Testis (tissue), 2 donors: ENCODE results near the gene SLC6A15.

Experiments used
- POLR2A ChIP-seq: fragments of 450-650 bp; IDR thresholded peaks from one replicate; pipeline ENCODE4 v1.6.1; 2017; ENCODE audit warnings: antibody characterized with exemption, mild to moderate bottlenecking, moderate library complexity
- TF ChIP-seq, protein P1 (sequence below), 3 experiments: fragments of 450-650 bp in 2 of 3; fragments of 200-600 bp in 1 of 3; sonication (generic) in 1 of 3; IDR thresholded peaks; one replicate each; pipeline ENCODE4 v1.5.1; 2016 to 2019; ENCODE audit warnings: antibody characterized with exemption in 3 of 3, mild to moderate bottlenecking in 2 of 3, moderate library complexity in 1 of 3

DNA sequence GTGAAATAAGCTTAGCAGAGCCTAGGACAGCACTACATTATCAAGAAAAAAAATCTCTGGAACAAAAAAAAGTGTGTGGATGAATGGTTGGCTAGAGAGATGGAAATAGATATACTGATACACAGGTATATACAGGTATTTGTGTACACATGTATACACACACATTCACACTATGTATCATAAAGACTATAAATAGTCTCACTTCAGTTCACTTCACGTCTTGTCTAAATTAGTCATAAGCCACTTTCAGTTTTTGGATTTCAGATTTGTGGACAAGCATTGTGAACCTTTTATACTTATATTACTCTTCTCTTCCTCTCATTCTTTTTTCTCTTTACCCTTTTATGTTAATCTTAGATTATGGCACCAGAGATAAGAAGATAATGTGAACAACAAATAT is 41.8 kb upstream of the SLC6A15 start:
- TF ChIP-seq, protein P1, sequence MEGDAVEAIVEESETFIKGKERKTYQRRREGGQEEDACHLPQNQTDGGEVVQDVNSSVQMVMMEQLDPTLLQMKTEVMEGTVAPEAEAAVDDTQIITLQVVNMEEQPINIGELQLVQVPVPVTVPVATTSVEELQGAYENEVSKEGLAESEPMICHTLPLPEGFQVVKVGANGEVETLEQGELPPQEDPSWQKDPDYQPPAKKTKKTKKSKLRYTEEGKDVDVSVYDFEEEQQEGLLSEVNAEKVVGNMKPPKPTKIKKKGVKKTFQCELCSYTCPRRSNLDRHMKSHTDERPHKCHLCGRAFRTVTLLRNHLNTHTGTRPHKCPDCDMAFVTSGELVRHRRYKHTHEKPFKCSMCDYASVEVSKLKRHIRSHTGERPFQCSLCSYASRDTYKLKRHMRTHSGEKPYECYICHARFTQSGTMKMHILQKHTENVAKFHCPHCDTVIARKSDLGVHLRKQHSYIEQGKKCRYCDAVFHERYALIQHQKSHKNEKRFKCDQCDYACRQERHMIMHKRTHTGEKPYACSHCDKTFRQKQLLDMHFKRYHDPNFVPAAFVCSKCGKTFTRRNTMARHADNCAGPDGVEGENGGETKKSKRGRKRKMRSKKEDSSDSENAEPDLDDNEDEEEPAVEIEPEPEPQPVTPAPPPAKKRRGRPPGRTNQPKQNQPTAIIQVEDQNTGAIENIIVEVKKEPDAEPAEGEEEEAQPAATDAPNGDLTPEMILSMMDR (IDR thresholded peaks at IDR 0.05): no peak
- TF ChIP-seq POLR2A: no peak
